Fibroblast of lung (primary cell): ENCODE data around the gene CCDC154. TPM values are rescaled to one million over a fixed set of nuclear protein-coding genes. Genes with fewer than 3 reads are reported as not detected.

Source experiments
- DNase-seq, 2 donors: peaks; one replicate each; pipeline versions ENCODE4 v3.0.0 to v3.0.0-alpha.2; 2010; ENCODE audit warnings: low read depth in 2 of 2
- H2AFZ ChIP-seq: 2 replicates; pipeline ENCODE4 v1.5.1; 2012; ENCODE audit warnings: low read length, control low read depth, inconsistent platforms
- H3K27ac ChIP-seq: 2 replicates; pipeline ENCODE4 v1.5.1; 2011; ENCODE audit warnings: low read length, control low read depth; ENCODE audit not compliant: insufficient read depth
- H3K27me3 ChIP-seq: 2 replicates; pipeline ENCODE4 v1.5.1; 2011; ENCODE audit warnings: mild to moderate bottlenecking, low read length; ENCODE audit not compliant: control insufficient read depth, insufficient read depth
- H3K36me3 ChIP-seq: 2 replicates; pipeline ENCODE4 v1.5.1; 2011; ENCODE audit warnings: low read length; ENCODE audit not compliant: control insufficient read depth, insufficient read depth
- H3K4me1 ChIP-seq: 2 replicates; pipeline ENCODE4 v1.5.1; 2011; ENCODE audit warnings: low read length; ENCODE audit not compliant: control insufficient read depth, insufficient read depth; ENCODE audit errors: extremely low read depth
- H3K4me2 ChIP-seq: 2 replicates; pipeline ENCODE4 v1.5.1; 2011; ENCODE audit warnings: low read length, control low read depth; ENCODE audit not compliant: insufficient read depth; ENCODE audit errors: extremely low read depth
- H3K4me3 ChIP-seq, 4 experiments: fragments of 200-600 bp in 1 of 4; sonication (generic) in 1 of 4; replicated peaks in 1 of 4; 2 replicates each; pipeline ENCODE4 v1.5.1; 2011 to 2016; ENCODE audit warnings: low read length in 4 of 4, low read depth in 3 of 4, mild to moderate bottlenecking in 3 of 4, control low read depth in 2 of 4, inconsistent platforms in 1 of 4, mixed read lengths in 1 of 4; ENCODE audit not compliant: insufficient read depth in 1 of 4; ENCODE audit errors: control extremely low read depth in 1 of 4
- H3K79me2 ChIP-seq: 2 replicates; pipeline ENCODE4 v1.5.1; 2012; ENCODE audit warnings: mild to moderate bottlenecking, low read length, inconsistent platforms; ENCODE audit not compliant: control insufficient read depth, insufficient read depth
- H3K9ac ChIP-seq: 2 replicates; pipeline ENCODE4 v1.5.1; 2011; ENCODE audit warnings: mild to moderate bottlenecking, low read length, control low read depth; ENCODE audit not compliant: insufficient read depth
- H3K9me3 ChIP-seq: 2 replicates; pipeline ENCODE4 v1.5.1; 2012; ENCODE audit warnings: low read depth, low read length; ENCODE audit not compliant: control insufficient read depth, insufficient read depth
- H4K20me1 ChIP-seq: 2 replicates; pipeline ENCODE4 v1.5.1; 2011; ENCODE audit warnings: low read length; ENCODE audit not compliant: control insufficient read depth, insufficient read depth; ENCODE audit errors: extremely low read depth
- CTCF ChIP-seq, 2 donors: IDR thresholded peaks in 1 of 2; conservative IDR thresholded peaks in 1 of 2; 1 replicate in 1 of 2; 2 replicates in 1 of 2; pipeline ENCODE4 v1.5.1; 2011 to 2012; ENCODE audit warnings: low read length in 2 of 2, control low read depth in 1 of 2, inconsistent platforms in 1 of 2, low read depth in 1 of 2, mild to moderate bottlenecking in 1 of 2
- EZH2 ChIP-seq: IDR thresholded peaks from 2 replicates; pipeline ENCODE4 v1.5.1; 2012; ENCODE audit warnings: low read length, control low read depth, mild to moderate bottlenecking; ENCODE audit errors: missing control alignments
- polyA plus RNA-seq, 2 donors: library from polyadenylated mRNA; depleted of rRNA in 1 of 2; stranded (reverse) in 1 of 2; unstranded in 1 of 2; fragments of >200 nt; gene quantifications; 2 replicates each; pipeline ENCODE4 v1.2.1, GENCODE V29; 2011 to 2012; ENCODE audit warnings: missing spikeins in 1 of 2
- total RNA-seq: library from RNA; depleted of rRNA; stranded (reverse); fragments of >200 nt; gene quantifications from 2 replicates; pipeline ENCODE4 v1.2.1, GENCODE V29; 2014

Gene CCDC154
- total and polyA plus RNA-seq, 2 donors (not counting 1 experiment from before 2014, with no cell fraction given), result 0.02 to 0.50 TPM

DNA sequence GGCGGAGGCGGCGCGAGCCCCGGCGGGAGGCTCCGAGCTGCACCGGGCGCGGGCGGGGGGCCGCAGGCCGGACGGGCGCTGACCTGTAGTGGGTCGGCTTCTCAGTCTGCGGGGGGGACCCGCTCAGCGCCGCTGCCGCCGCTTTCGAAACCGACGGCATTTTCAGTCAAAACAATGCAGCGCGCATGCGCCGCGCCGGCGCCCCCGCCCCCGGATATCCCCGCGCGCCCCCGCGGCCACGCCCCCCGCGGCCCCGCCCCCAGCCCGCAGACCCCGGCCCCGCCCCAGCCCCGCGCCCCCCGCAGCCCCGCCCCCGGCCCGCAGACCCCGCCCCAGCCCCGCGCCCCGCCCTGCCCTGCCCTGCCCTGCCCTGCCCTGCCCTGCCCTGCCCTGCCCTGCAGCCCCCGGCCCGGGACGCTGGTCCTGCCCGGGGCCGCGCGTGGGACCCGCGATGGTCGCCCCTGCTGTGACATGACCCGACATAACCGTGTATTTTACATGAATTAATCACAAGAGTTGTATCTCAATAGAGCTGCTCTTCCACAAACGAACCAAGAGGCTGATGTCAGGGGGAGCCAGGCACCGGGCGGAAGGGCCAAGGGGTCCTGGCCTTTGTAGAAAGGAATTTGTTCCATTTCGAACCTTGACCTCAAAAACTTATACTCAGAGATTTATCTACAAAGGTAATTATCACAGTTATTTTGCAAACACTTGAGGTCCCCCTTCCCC, 29.7 kb downstream of the CCDC154 start, which contains the start of gene UNKL:
Gene UNKL, minus strand, starts transcription at position 173 of the 729 bp plus-strand sequence. Its CDS starts 13 bp downstream, at position 160.
- H3K27me3 ChIP-seq, result no peaks in the 10 kb centered on the region
- DNase-seq, result peak; percentile 28 to 58

DNA sequence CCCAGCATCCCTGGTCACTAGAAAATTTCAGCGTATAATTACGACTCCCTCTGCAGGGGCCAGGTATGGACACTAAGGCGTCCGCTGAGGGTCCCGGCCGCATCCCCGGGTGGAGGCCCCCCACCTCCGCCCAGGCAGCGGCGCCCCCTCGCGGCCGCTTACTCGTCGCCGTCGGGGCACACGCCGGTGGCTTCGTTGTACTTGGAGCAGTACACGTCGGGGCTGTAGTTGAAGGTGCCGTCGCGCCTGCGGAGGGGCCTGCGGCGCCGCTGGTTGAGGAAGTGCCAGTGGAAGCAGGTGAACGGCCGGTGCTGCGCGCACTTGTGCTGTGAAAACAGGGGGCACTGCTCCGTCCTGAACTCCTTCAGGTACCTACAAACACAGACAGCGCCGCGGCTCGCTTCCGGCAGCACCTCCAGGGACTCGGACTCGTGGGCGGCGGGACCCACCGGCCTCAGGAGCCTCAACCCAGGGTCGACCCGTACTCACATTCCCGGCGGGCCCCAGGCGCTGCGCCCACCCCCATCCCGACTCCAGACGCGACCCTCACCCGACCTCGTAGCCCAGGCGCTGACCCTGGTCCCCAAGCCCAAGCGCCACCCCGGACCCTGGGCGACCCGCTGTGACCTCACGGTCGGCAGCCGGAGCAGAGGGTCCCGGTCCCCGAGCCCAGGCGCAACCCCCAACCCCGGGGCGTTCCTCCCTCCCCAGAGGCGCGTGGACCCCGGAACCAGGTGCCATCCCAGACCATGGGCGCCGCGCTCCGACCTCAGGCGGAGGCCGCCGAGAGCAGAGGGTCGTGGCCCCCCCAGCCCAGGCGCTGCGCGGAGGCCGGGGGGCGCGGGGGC, 30.4 kb downstream of the CCDC154 start:
- H3K79me2 ChIP-seq, result peaks cover 1% of the 10 kb centered on the region
- TF ChIP-seq EZH2, result no peak
- TF ChIP-seq CTCF (conservative IDR thresholded peaks at IDR 0.05 in 1 of 2, IDR thresholded peaks at IDR 0.05 in 1 of 2; ENCODE audit: low read depth in 1 of 2, low read length in 2 of 2), result peak; percentile 48 to 53

More for the DNA sequence above, 29.7 kb downstream of the CCDC154 start, which contains the start of gene UNKL:
- Histone ChIP-seq H3K4me1 (no peaks in the 10 kb centered on the region), H3K4me2 (peak within 1 kb of the TSS; percentile 68), H2AFZ (peak within 1 kb of the TSS; percentile 80), H3K27ac (peak within 1 kb of the TSS; percentile 32), H3K36me3 (no peaks in the 10 kb centered on the region), H3K4me3 (peak within 1 kb of the TSS; percentile 55 to 83 (median 77)), H3K9ac (peak within 1 kb of the TSS; percentile 76), H3K9me3 (no peaks in the 10 kb centered on the region), H3K79me2 (peaks cover 3% of the 10 kb centered on the region), H4K20me1 (no peaks in the 10 kb centered on the region)
- TF ChIP-seq CTCF (conservative IDR thresholded peaks at IDR 0.05 in 1 of 2, IDR thresholded peaks at IDR 0.05 in 1 of 2; ENCODE audit: low read depth in 1 of 2, low read length in 2 of 2), result no peak
- TF ChIP-seq EZH2, result no peak

GRCh38 chr16:1412847-1413246, 31.5 kb downstream of the CCDC154 start:
- Histone ChIP-seq H3K4me1 (peaks cover 5% of the 10 kb centered on the region), H3K4me3 (no peak overlapping the region), H3K79me2 (no peaks in the 10 kb centered on the region), H3K27me3 (no peaks in the 10 kb centered on the region), H3K4me2 (no peak overlapping the region), H4K20me1 (no peaks in the 10 kb centered on the region), H3K36me3 (no peaks in the 10 kb centered on the region), H3K9me3 (no peaks in the 10 kb centered on the region), H2AFZ (no peak overlapping the region), H3K27ac (no peak overlapping the region), H3K9ac (no peak overlapping the region)
- no peak for TF ChIP-seq EZH2
- TF ChIP-seq CTCF (conservative IDR thresholded peaks at IDR 0.05 in 1 of 2, IDR thresholded peaks at IDR 0.05 in 1 of 2; ENCODE audit: low read depth in 1 of 2, low read length in 2 of 2), result no peak
- no peak for DNase-seq

More for the DNA sequence above, 30.4 kb downstream of the CCDC154 start:
- no peaks in the 10 kb centered on the region for H3K4me1 ChIP-seq
- peak overlapping the region; percentile 76 for H3K9ac ChIP-seq
- no peaks in the 10 kb centered on the region for H3K27me3 ChIP-seq
- H2AFZ ChIP-seq, result peak overlapping the region; percentile 80
- H3K27ac ChIP-seq, result peak overlapping the region; percentile 32
- H4K20me1 ChIP-seq, result no peaks in the 10 kb centered on the region
- H3K4me3 ChIP-seq, result peak overlapping the region; percentile 55 to 83 (median 77)
- no peaks in the 10 kb centered on the region for H3K9me3 ChIP-seq
- no peaks in the 10 kb centered on the region for H3K36me3 ChIP-seq
- peak overlapping the region; percentile 68 for H3K4me2 ChIP-seq
- peak; percentile 38 to 54 for DNase-seq
